GM19438 (cell line): Measurements from ENCODE around the gene TSBP1.
"Not testable (repeated sequence)": the region's sequence is repeated elsewhere in the genome, so short reads cannot be mapped to it uniquely, and the experiment has no call there.

ENCODE experiments used
- ATAC-seq: cut with Tn5 transposase; IDR thresholded peaks from one replicate; pipeline ENCODE4 v1.9.1; 2021; ENCODE audit warnings: low read depth; ENCODE audit not compliant: unreplicated experiment

Gene TSBP1

DNA sequence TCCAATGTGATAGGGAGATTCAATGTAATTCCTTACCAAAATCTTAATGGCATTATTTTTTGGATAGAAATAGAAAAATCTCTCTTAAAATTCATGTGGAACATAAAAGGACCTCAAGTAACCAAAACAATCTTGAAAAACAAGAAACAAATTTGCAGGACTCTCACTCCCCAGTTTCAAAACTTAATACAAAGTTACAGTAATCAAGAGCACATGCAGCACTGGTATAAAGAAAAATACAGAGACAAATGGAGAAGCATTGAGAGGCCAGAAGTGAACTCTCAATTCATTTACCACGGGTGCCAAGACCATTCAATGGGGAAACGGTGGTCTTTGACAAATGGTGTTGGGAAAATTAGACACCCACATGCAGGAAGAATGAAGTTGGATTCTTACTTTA, 7.8 kb upstream of the TSBP1 start:
- ATAC-seq, result no peak

DNA sequence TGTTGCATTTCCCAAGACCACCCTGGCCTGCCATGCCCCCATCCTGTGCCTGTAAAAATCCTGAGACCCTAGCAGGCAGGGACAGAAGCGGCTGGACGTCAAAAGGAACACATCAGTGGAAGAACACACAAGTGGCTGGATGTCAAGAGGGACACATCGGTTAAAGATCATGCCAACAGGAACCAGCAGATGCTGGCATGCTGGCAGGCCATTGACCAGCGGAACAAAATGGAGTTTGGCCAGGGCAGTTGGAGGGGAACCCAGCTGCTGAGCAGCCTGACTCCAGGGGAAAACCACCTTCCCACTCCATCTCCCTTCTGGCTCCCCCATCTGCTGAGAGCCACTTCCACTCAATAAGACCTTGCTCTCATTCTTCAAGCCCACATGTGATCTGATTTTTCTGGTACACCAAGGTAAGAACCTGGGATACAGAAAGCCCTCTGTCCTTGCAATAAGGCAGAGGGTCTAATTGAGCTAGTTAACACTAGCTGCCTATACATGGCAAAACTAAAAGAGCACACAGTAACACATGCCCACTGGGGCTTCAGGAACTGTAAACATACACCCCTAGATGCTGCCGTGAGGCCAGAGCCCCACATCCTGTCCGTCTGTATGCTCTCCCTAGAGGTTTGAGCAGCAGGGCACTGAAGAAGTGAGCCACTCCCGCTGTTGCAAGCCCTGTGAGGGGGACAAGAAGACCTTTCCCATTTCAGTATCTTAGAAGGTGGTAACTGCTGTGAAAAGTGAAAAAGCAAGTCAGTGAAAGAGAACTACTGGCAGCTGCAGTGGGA, 4.2 kb upstream of the TSBP1 start:
- no peak for ATAC-seq

DNA sequence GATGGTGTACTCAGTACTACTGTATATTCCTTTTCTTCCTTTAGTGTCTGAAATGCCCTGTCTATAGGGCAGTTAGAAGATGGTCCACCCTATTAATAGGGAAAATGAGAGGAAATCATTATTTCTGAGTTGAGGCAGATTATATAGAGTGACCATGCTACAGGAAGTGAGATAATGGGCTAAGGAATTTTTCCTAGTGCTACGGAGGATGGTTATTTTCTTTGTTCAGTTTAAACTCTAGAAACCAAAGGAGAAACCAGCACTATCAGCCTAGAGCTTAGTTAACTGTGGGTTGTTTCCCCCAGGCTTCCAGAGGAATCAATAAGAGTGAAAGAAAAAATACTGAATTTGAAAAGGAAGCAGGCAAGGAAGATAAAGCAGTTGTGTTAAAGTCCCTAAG, 474 bp downstream of the TSBP1 start:
- no peak for ATAC-seq

DNA sequence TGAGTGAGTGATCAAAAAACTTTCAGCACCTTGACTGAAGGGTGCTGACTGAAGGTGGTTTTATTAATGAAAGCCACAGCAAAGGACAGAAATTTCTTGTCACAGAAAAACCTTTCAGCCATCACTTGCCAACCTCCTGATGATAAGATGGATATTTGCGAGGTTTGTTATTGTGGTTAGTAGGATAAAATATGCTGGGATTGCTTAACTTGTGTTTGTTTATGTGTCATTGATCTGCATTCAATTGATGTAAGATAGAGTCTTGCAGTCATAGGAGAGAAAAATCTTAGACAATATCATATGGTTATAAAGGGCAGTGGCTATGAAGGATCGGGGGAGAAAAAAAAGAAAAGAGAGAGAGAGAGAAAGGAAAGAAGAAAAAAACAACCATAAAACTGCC, 1.2 kb downstream of the TSBP1 start:
- no peak for ATAC-seq

DNA sequence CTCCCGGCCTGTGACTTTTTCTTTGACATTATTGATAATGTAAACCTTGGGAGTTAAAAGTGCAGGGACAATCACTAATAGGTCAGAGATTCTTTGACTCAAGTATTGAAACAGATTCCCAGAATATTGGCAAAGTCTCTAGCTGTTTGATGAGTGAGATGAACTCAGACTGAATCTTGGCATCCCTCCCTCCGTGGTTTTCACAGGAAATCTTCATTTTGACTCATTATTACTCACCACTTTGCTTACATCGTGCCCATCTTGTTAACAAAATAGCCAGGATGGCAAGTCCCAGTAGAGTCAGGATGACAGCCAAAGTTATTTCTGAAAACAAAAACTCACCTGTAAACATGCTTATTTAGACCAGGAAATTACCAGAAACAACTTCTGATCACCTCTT, 2.0 kb downstream of the TSBP1 start:
- ATAC-seq, result no peak

DNA sequence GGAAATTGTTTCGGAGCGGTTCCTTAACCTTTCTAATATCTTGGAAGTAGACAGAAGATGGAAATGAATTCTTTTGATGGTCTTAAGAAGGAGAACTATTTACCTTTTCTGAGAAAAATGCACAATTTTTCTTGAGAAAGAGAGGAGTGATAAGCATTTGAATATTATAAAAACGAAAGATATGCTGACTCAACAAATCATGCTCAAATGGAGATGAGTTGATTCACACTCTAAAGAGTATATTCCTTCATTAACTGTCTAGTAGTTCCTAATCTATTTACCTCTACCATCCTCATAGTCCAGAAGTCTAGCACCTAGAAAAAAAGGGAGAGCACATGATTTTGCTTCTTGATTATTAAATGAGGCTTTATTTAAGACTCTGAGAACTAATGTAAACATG, 4.1 kb downstream of the TSBP1 start:
- no peak for ATAC-seq

DNA sequence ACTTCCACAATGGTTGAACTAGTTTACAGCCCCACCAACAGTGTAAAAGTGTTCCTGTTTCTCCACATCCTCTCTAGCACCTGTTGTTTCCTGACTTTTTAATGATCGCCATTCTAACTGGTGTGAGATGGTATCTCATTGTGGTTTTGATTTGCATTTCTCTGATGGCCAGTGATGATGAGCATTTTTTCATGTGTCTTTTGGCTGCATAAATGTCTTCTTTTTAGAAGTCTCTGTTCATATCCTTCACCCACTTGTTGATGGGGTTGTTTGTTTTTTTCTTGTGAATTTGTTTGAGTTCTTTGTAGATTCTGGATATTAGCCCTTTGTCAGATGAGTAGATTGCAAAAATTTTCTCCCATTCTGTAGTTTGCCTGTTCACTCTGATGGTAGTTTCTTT, 12.5 kb downstream of the TSBP1 start:
- ATAC-seq, result not testable (repeated sequence)

DNA sequence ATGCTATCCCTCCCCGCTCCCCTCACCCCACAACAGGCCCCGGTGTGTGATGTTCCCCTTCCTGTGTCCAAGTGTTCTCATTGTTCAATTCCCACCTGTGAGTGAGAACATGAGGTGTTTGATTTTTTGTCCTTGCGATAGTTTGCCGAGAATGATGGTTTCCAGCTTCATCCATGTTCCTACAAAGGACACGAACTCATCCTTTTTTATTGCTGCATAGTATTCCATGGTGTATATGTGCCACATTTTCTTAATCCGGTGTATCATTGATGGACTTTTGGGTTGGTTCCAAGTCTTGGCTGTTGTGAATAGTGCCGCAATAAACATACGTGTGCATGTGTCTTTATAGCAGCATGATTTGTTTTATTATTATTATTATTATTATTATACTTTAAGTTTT, 13.2 kb downstream of the TSBP1 start:
- not testable (repeated sequence) for ATAC-seq

DNA sequence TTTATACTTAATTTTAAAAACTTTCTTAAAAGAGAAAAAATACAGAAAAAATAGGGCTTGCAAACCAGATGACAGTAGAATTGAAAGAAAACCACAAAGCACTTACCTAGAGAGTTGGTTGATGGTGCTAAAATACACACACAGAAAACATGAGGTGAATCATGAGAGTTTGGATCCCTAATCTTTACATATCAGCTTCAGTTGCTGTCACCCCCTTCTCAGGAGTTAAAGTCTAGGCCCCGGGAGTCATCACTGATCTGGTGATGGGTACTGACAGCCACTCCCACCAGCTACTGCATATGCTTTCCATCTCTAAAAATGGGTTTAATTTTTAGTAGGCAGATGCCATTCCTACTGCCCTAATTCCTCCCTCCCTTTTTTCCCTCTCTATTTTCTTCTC, 16.7 kb downstream of the TSBP1 start:
- ATAC-seq, result no peak

DNA sequence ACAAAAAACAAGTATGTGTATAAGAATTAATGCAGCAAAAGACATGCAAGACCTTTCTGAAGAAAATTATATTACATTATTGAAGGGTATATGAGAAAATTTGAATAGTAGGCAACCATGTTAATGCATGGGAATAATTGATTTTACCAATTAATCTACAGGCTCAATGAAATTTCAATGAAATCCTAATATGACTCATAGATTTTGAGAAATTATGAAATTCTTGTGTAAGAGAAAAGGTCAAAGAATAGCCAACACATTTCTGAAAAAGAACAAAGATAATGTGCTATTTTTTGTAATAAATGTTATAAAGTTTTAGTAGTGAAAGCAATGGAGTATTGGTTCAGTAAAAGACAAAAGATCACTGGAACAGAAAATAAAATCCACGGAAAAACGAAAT, 18.4 kb downstream of the TSBP1 start:
- ATAC-seq, result no peak

DNA sequence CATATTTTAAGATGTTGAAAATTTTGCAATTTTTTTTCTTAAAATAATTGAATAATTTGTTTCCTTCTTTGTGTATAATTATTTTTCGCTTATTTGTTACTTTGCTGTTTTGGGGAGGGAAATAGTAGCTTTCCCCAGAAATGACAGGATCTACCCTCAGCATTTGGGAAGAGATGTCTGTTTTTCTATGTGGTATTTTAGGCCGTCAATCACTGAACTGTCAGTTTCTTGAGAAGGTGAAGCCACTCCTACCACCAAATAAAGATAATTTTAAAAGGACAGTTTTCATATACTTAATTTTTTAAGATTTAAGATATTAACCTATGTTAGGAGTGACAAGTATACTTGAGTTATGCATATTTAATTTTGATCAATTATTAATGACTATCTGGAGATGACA, 31.5 kb downstream of the TSBP1 start:
- no peak for ATAC-seq

DNA sequence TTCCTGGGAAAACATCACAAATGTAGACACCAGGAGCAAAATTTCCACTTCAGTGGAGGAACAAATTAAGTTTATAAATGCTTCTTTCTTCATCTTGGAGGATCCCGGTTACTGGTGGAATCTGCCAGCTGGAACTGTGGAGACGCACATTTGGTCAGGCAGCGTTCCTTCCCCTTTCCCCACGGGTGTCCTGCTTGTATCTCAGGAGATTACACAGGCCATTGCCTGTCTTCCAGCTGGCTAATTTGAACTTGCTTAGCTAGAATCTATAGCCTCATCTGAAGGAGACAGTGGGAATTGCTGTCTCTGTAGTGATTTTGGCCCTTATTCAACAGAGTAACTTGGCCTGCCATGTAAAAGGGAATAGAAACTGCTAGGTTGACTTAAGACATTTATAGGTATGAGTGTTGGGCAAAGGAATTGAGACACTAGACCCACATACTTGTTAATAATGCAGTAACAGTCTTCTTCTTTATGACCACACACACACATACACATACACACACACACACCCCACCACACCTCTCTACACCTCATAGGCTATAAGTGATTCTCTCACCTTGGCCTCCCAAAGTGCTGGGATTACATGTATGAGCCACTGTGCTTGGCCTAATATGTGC, 34.4 kb downstream of the TSBP1 start:
- ATAC-seq, result no peak

DNA sequence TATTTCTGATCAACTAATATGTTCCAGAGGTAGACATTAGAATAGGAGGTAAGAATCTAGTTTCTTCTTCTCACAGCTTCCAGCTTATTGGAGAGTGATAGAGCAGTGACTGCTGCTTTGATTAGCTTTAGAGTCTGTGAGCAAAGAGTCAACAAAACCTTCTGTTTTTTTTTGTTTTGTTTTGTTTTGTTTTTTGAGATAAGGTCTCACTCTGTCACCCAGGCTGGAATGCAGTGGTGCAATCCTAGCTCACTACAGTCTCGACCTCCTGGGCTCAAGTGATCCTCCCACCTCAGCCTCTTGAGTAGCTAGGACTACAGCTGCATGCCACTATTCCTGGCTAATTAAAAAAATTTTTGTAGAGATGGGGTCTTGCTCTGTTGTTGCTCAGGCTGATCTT, 39.3 kb downstream of the TSBP1 start:
- no peak for ATAC-seq

DNA sequence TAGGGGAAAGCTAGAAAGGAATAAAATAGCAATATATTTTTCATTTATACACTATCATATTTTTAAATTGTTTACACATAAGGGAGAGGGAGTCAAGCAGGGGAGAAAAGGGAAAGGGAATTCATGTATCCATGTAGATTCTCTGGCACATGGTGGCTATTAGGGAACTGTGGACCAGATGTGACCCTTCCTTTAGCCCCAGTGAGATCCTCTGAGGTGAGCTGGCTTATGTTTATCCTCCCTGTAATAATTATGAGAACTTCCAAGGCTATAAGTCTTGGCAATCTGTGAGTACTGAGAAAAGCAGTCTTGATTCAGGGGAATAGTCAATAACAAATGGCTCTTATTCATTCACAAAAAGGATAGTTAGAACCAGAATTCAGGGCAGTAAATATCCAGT, 42.6 kb downstream of the TSBP1 start:
- no peak for ATAC-seq

DNA sequence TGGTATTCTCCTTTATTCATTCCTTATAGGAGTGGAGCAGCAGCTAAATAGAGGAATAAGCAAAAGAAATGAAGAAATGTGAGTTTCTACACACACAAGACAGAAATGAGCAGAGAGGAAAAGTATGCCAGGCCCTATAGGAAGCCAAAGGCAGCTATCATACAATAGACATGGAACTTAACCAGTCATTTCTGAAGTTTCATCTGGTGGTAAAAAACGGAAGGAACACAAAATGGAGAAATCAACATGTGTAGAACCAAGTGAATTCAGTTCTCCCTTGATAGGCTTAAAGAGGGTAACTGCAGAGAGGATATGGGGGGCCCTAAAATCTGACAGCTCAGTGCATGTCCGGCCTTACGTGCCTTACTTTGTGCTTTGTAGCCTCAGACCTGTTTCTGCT, 44.6 kb downstream of the TSBP1 start:
- no peak for ATAC-seq

DNA sequence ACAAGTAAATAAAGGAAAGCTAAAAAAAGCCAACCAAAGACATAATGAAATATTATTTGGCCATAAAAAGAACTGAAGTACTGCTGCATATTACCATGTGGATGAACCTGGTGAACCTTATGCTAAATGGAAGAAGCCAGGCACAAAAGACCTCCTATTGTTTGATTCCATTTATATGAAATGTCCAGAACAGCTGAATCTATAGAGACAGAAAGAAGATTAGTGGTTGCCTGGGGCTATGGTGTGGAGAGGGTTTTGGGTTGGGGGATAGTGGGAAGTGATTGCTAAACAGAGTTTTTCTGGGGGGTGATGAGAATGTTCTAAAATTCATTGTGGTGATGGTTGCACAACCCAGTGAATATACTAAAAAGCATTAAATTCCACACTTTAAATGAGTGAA, 53.2 kb downstream of the TSBP1 start:
- ATAC-seq, result no peak

DNA sequence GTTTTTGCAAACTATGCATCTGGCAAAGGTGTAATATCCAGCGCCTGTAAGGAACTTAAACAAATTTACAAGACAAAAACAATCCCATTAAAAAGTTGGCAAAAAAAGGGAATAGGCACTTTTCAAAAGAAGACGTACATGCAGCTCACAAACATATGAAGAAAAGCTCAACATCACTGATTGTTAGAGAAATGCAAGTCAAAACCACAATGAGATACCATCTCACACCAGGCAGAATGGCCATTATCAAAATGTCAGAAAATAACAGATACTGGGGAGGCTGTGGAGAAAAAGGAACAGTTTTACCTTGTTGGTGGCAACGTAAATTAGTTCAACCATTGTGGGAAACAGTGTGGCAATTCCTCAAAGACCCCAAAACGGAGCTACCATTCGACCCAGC, 54.2 kb downstream of the TSBP1 start:
- ATAC-seq, result no peak

DNA sequence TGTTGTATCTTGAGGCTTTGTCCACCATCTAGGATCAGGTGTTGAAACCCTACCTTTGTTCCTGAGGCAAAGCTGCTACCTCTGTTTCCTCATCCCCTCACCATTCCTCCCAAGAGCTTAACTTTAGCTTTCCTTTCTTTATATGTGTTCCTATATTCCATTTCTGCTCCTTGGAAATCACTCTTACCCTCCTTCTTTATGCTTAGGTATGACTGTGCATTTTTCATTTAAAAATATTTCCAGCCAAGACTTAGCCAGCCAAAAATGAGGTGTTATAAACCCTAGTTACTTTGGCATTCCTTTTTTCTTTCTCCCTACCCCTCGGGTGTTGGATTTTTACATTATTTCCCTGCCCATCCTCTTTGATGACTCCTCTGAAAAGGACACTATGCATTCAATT, 57.7 kb downstream of the TSBP1 start:
- ATAC-seq, result no peak

DNA sequence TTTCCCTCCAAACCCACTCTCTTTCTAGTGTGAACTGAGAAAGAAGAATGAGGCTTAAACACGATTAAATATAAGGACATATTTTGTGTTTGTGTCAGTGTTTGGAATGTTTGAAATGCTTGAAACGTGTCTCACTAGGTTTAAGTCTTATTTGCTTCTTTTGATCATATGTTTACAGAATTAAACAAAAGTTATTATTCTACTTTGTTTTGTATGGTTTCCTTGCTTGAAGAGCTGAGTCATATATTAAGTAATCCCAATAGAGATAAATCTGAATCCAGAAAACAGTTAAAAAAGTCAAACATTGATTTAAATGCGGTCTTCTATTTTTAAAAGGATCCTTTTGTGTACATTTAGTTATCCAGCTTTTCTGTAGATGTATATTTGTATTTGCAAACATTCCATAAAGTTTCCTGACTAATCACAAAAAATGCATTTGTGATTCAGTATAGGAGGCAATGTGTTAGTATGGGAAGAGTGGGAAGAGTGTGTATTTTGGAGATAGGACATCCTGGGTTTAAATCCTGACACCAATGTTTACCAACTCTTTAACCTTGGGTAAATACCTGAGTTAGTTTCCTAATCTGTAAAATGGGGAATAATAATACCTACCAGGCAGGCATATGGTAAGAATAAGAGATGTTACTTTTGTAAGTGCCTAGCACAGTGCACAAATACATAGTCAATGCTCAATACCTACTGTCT, 72.9 kb downstream of the TSBP1 start:
- no peak for ATAC-seq

DNA sequence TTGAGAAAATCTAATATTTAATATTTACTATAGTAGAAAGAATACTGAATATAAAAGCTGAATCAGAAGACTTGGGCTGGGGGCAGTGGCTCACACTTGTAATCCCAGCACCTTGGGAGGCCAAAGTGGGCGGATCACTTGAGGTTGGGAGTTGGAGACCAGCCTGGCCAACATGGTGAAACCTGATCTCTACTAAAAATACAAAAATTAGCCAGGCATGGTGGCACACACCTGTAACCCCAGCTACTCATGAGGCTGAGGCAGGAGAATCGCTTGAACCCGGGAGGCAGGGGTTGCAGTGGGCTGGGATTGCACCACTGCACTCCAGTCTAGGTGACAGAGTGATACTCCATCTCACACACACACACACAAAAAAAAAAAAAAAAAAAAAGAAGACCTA, 76.7 kb downstream of the TSBP1 start:
- ATAC-seq, result not testable (repeated sequence)

DNA sequence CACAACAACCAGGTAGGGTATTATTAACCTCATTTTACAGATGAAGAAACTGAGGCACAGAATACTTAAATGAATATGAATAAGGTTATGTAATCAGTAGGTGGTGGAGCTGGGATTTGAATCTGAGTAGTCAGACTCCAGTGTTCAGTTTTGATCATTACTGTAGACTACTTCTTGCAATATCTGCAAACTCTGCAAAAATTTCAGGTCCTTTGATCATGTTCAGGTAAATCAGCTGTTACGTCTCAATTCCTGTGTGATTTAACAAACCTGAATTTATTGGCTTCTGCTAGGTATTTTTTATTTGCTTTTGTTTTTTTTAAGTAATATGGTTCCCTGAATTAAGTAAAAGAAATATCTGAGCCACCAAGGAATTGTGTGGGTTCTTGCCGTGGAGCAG, 77.1 kb downstream of the TSBP1 start:
- no peak for ATAC-seq

DNA sequence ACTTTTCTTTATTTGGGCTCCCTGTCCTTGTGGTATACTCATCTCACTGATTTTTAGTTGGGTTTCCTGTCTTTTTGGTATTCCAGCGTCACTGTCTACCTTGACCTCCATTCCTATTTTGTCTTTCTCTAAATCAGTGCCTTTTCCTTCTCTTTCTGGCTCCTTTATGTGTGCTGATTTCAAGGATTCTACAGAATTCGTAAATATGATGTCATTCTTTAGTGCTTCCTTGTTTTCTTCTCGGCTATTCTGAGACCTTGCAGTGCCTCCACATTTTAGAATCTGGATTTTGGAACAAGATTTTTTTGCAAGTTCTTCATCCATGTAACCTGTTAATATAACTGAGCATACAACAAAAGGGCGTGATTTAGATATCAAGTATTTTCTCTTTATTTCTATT, 78.0 kb downstream of the TSBP1 start:
- ATAC-seq, result no peak
